ENCODE measurements around the gene GUF1. TPM values are rescaled to one million over a fixed set of nuclear protein-coding genes. Genes with fewer than 3 reads are reported as not detected.
A peak's percentile ranks its signal among the peaks of the same experiment; 100 is the strongest.

Gene GUF1
- total and polyA plus RNA-seq, 2 experiments from 2014 or later = 15.4 to 39.9 TPM

- Histone ChIP-seq H3F3A (replicated peaks; ENCODE audit: low read depth) (no peaks in the 10 kb centered on the region), H3K4me1 (ENCODE audit: insufficient read depth) (peaks cover 7% of the 10 kb centered on the region), H3K4me2 (peak overlapping the region; percentile 84), H3K27ac (ENCODE audit: low read depth) (no peak overlapping the region), H3K9me2 (ENCODE audit: insufficient read depth) (no peaks in the 10 kb centered on the region), H2AFZ (peak overlapping the region; percentile 94), H3K36me3 (ENCODE audit: insufficient read depth) (no peaks in the 10 kb centered on the region), H3K79me2 (replicated peaks; ENCODE audit: insufficient read depth) (peaks cover 40% of the 10 kb centered on the region), H3K4me3 (peak overlapping the region; percentile 62), H3K27me3 (ENCODE audit: insufficient read depth) (peaks cover 19% of the 10 kb centered on the region), H4K20me1 (replicated peaks; ENCODE audit: insufficient read depth) (no peaks in the 10 kb centered on the region; the same call in 1 of the 2 replicates)
- no peak for DNase-seq (ENCODE audit: low spot score)
- Mint-ChIP-seq H3K4me1 (peaks cover 17% of the 10 kb centered on the region; the same call in 2 of the 3 replicates), H3K27me3 (ENCODE audit: insufficient read depth, low read depth, poor library complexity) (peaks cover 6% of the 10 kb centered on the region), H3K27ac (no peak overlapping the region; the same call in 1 of the 2 replicates), H3K4me3 (peak overlapping the region; percentile 93), H3K36me3 (ENCODE audit: low read depth) (no peaks in the 10 kb centered on the region), H3K9me3 (no peaks in the 10 kb centered on the region; the same call in 2 of the 3 replicates)
- ATAC-seq = no peak
- TF ChIP-seq EZH2 (IDR thresholded peaks at IDR 0.05; ENCODE audit: low read depth, unreplicated experiment) (no peak), REST (IDR thresholded peaks at IDR 0.05; ENCODE audit: unreplicated experiment) (no peak), CREB1 (CRISPR knock-in tag; IDR thresholded peaks at IDR 0.05; ENCODE audit: low read depth) (no peak), NANOG (IDR thresholded peaks at IDR 0.05; ENCODE audit: borderline replicate concordance) (no peak), ZNF331 (CRISPR knock-in tag; IDR thresholded peaks at IDR 0.05; ENCODE audit: low read depth) (no peak), ETS1 (IDR thresholded peaks at IDR 0.05) (no peak), JUNB (IDR thresholded peaks at IDR 0.05; ENCODE audit: unreplicated experiment) (no peak), CTCF (conservative IDR thresholded peaks at IDR 0.05; ENCODE audit: low read depth in 2 of 2) (no peak), POLR2AphosphoS5 (IDR thresholded peaks at IDR 0.05; ENCODE audit: low read depth) (no peak), STAT1 (IDR thresholded peaks at IDR 0.05; ENCODE audit: unreplicated experiment) (no peak), ZNF462 (CRISPR knock-in tag; IDR thresholded peaks at IDR 0.05) (no peak), ZNF114 (CRISPR knock-in tag; IDR thresholded peaks at IDR 0.05) (no peak), EZH2phosphoT487 (IDR thresholded peaks at IDR 0.05; ENCODE audit: unreplicated experiment) (no peak)
Observed at GRCh38 chr4:44725726-44726037, 47.5 kb downstream of the GUF1 start.
